ENCODE data around the gene UPK2.

The UPK2 gene

GRCh38 chr11:118928870-118929500 is 27.1 kb upstream of the UPK2 start (continued):
- TF ChIP-seq HIC1 (tag by site-specific recombination; IDR thresholded peaks at IDR 0.05) (peak; percentile 45; the same call in 1 of the 2 replicates), BCL11A (tag by site-specific recombination; IDR thresholded peaks at IDR 0.05; ENCODE audit: low read depth) (peak; percentile 12; the same call in 1 of the 2 replicates), ZNF48 (tag by site-specific recombination; IDR thresholded peaks at IDR 0.05) (no peak), MYNN (tag by site-specific recombination; IDR thresholded peaks at IDR 0.05; ENCODE audit: borderline replicate concordance) (peak; percentile 94), PRDM10 (tag by site-specific recombination; IDR thresholded peaks at IDR 0.05) (no peak; the same call in 1 of the 2 replicates), KLF7 (tag by site-specific recombination; IDR thresholded peaks at IDR 0.05; ENCODE audit: borderline replicate concordance) (no peak; the same call in 1 of the 2 replicates), ZNF175 (tag by site-specific recombination; IDR thresholded peaks at IDR 0.05) (no peak), ZNF223 (tag by site-specific recombination; IDR thresholded peaks at IDR 0.05) (no peak), GLIS1 (tag by site-specific recombination; IDR thresholded peaks at IDR 0.05) (no peak), ZNF658 (tag by site-specific recombination; IDR thresholded peaks at IDR 0.05) (no peak), SP2 (tag by site-specific recombination; IDR thresholded peaks at IDR 0.05) (peak; percentile 25), WT1 (tag by site-specific recombination; IDR thresholded peaks at IDR 0.05) (no peak), CTCF (tag by site-specific recombination; IDR thresholded peaks at IDR 0.05) (no peak), ZNF692 (tag by site-specific recombination; IDR thresholded peaks at IDR 0.05) (peak; percentile 93), ZNF23 (tag by site-specific recombination; IDR thresholded peaks at IDR 0.05; ENCODE audit: borderline replicate concordance) (no peak), TCF7L2 (IDR thresholded peaks at IDR 0.05; ENCODE audit: borderline replicate concordance, low read depth, low read length) (no peak), ZNF132 (tag by site-specific recombination; IDR thresholded peaks at IDR 0.05; ENCODE audit: borderline replicate concordance) (no peak)

Data from HEK293 (cell line).